ENCODE measurements around the gene GPC6.

- TF ChIP-seq GATA2 (IDR thresholded peaks at IDR 0.05; ENCODE audit: low read depth, low read length) (no peak), GATA3 (IDR thresholded peaks at IDR 0.05; ENCODE audit: low read depth, low read length) (no peak)
Measured at GRCh38 chr13:93685900-93686299, 459.3 kb downstream of the GPC6 start.

Measured in SH-SY5Y (cell line).